GM23338 (cell line): ENCODE results near the gene CTSF. TPM values are rescaled to one million over a fixed set of nuclear protein-coding genes. Genes with fewer than 3 reads are reported as not detected.

ENCODE experiments used
- ATAC-seq: fragments of 200-7000 bp; cut with Tn5 transposase; 3 replicates; pipeline ENCODE4 v1.9.1; 2020
- DNase-seq: peaks from one replicate; pipeline ENCODE4 v3.0.0-alpha.2; 2015; ENCODE audit warnings: low spot score
- H2AFZ ChIP-seq: fragments of 200-600 bp; sonication (generic); 2 replicates; pipeline ENCODE4 v1.8.0; 2016; ENCODE audit warnings: antibody characterized with exemption, mild to moderate bottlenecking, moderate library complexity
- H3F3A ChIP-seq: fragments of 200-600 bp; sonication (generic); replicated peaks from 2 replicates; pipeline ENCODE4 v1.8.0; 2017; ENCODE audit warnings: antibody characterized with exemption, mixed run types, low read depth
- H3K27ac ChIP-seq: fragments of 200-600 bp; sonication (generic); 2 replicates; pipeline ENCODE4 v1.6.1; 2016; ENCODE audit warnings: low read depth
- H3K27me3 ChIP-seq: fragments of 200-600 bp; sonication (generic); 2 replicates; pipeline ENCODE4 v1.8.0; 2016; ENCODE audit warnings: mild to moderate bottlenecking, mixed run types, moderate library complexity; ENCODE audit not compliant: insufficient read depth
- H3K36me3 ChIP-seq: fragments of 200-600 bp; sonication (generic); 2 replicates; pipeline ENCODE4 v1.8.0; 2016; ENCODE audit warnings: mild to moderate bottlenecking; ENCODE audit not compliant: insufficient read depth
- H3K4me1 ChIP-seq: fragments of 200-600 bp; sonication (generic); 2 replicates; pipeline ENCODE4 v1.8.0; 2016; ENCODE audit warnings: mild to moderate bottlenecking, moderate library complexity; ENCODE audit not compliant: insufficient read depth
- H3K4me2 ChIP-seq: fragments of 200-600 bp; sonication (generic); 2 replicates; pipeline ENCODE4 v1.7.1; 2017; ENCODE audit warnings: mixed run types
- H3K4me3 ChIP-seq: fragments of 200-600 bp; sonication (generic); 2 replicates; pipeline ENCODE4 v1.6.1; 2016; ENCODE audit warnings: mixed run types
- H3K79me2 ChIP-seq: fragments of 200-600 bp; sonication (generic); replicated peaks from 2 replicates; pipeline ENCODE4 v1.8.0; 2017; ENCODE audit warnings: mild to moderate bottlenecking; ENCODE audit not compliant: insufficient read depth
- H3K9me2 ChIP-seq: fragments of 200-600 bp; sonication (generic); 2 replicates; pipeline ENCODE4 v1.8.0; 2017; ENCODE audit not compliant: insufficient read depth
- H4K20me1 ChIP-seq: fragments of 200-600 bp; sonication (generic); replicated peaks from 2 replicates; pipeline ENCODE4 v1.8.0; 2017; ENCODE audit warnings: mild to moderate bottlenecking; ENCODE audit not compliant: insufficient read depth
- H3K27ac Mint-ChIP-seq: 2 replicates; pipeline ENCODE4 v1.8.0; 2020; ENCODE audit warnings: inconsistent platforms, mild to moderate bottlenecking, moderate library complexity, mixed read lengths
- H3K27me3 Mint-ChIP-seq: 3 replicates; pipeline ENCODE4 v1.8.0; 2022; ENCODE audit warnings: low read depth, mild to moderate bottlenecking, moderate library complexity, mixed read lengths, inconsistent platforms; ENCODE audit not compliant: insufficient read depth, poor library complexity
- H3K36me3 Mint-ChIP-seq: 3 replicates; pipeline ENCODE4 v1.8.0; 2021; ENCODE audit warnings: low read depth, mild to moderate bottlenecking, inconsistent platforms, moderate library complexity, mixed read lengths
- H3K4me1 Mint-ChIP-seq: 3 replicates; pipeline ENCODE4 v1.8.0; 2020; ENCODE audit warnings: mild to moderate bottlenecking, inconsistent platforms, mixed read lengths
- H3K4me3 Mint-ChIP-seq: 3 replicates; pipeline ENCODE4 v1.8.0; 2021; ENCODE audit warnings: moderate library complexity, mild to moderate bottlenecking, inconsistent platforms, mixed read lengths
- H3K9me3 Mint-ChIP-seq: 3 replicates; pipeline ENCODE4 v1.8.0; 2020; ENCODE audit warnings: moderate library complexity, mild to moderate bottlenecking, inconsistent platforms, mixed read lengths
- CREB1 ChIP-seq: fragments of 250-450 bp; sonication (Bioruptor Pico); IDR thresholded peaks from 2 replicates; pipeline ENCODE4 v1.5.0; 2020; ENCODE audit warnings: low read depth, mild to moderate bottlenecking, moderate library complexity
- EZH2 ChIP-seq: fragments of 200-600 bp; sonication (generic); IDR thresholded peaks from one replicate; pipeline ENCODE4 v1.8.0; 2017; ENCODE audit warnings: antibody characterized with exemption, mild to moderate bottlenecking, low read depth; ENCODE audit not compliant: unreplicated experiment
- EZH2phosphoT487 ChIP-seq: fragments of 200-600 bp; sonication (generic); IDR thresholded peaks from one replicate; pipeline ENCODE4 v1.8.1; 2018; ENCODE audit warnings: antibody characterized with exemption; ENCODE audit not compliant: unreplicated experiment
- JUNB ChIP-seq: IDR thresholded peaks from one replicate; pipeline ENCODE4 v1.6.1; 2016; ENCODE audit warnings: antibody characterized with exemption; ENCODE audit not compliant: unreplicated experiment
- NANOG ChIP-seq: IDR thresholded peaks from 2 replicates; pipeline ENCODE4 v1.6.1; 2016; ENCODE audit warnings: antibody characterized with exemption, borderline replicate concordance
- POLR2AphosphoS5 ChIP-seq: IDR thresholded peaks from 2 replicates; pipeline ENCODE4 v1.6.1; 2016; ENCODE audit warnings: antibody characterized with exemption, low read depth
- STAT1 ChIP-seq: IDR thresholded peaks from one replicate; pipeline ENCODE4 v1.6.1; 2016; ENCODE audit warnings: antibody characterized with exemption; ENCODE audit not compliant: unreplicated experiment
- ZNF114 ChIP-seq: fragments of 250-450 bp; sonication (Bioruptor Pico); IDR thresholded peaks from 2 replicates; pipeline ENCODE4 v1.5.0; 2020; ENCODE audit warnings: mild to moderate bottlenecking, moderate library complexity
- ZNF331 ChIP-seq: fragments of 250-450 bp; sonication (Bioruptor Pico); IDR thresholded peaks from 2 replicates; pipeline ENCODE4 v1.5.0; 2020; ENCODE audit warnings: low read depth, mild to moderate bottlenecking, moderate library complexity
- polyA plus RNA-seq: library from polyadenylated mRNA; unstranded; fragments of >200 nt; fragmentation: Nextera tagmentation; extraction: Ambion mirVana; gene quantifications from 2 replicates; pipeline ENCODE4 v1.2.1, GENCODE V29; 2016
- total RNA-seq: library from RNA; depleted of rRNA; stranded (reverse); fragments of >200 nt; shearing (Covaris generic); gene quantifications from 2 replicates; pipeline ENCODE4 v1.2.3, GENCODE V29; 2014
- TF ChIP-seq, protein P1 (sequence below), 2 experiments: fragments of 200-600 bp in 1 of 2; sonication (generic) in 1 of 2; conservative IDR thresholded peaks; 2 replicates each; pipeline versions ENCODE4 v1.5.1 to v1.6.1; 2016 to 2017; ENCODE audit warnings: antibody characterized with exemption in 2 of 2, low read depth in 2 of 2, mild to moderate bottlenecking in 2 of 2, moderate library complexity in 1 of 2
- TF ChIP-seq, protein P2 (sequence below): IDR thresholded peaks from 2 replicates; pipeline ENCODE4 v1.6.1; 2016; ENCODE audit warnings: antibody characterized with exemption
- TF ChIP-seq, protein P3 (sequence below): IDR thresholded peaks from one replicate; pipeline ENCODE4 v1.6.1; 2018; ENCODE audit warnings: antibody characterized with exemption; ENCODE audit not compliant: unreplicated experiment
- TF ChIP-seq, protein P4 (sequence below): fragments of 250-450 bp; sonication (Bioruptor Pico); IDR thresholded peaks from 2 replicates; pipeline ENCODE4 v1.5.0; 2020; ENCODE audit warnings: mild to moderate bottlenecking, moderate library complexity

CTSF gene
- total and polyA plus RNA-seq, 2 experiments from 2014 or later: 20.4 to 51.1 TPM

DNA sequence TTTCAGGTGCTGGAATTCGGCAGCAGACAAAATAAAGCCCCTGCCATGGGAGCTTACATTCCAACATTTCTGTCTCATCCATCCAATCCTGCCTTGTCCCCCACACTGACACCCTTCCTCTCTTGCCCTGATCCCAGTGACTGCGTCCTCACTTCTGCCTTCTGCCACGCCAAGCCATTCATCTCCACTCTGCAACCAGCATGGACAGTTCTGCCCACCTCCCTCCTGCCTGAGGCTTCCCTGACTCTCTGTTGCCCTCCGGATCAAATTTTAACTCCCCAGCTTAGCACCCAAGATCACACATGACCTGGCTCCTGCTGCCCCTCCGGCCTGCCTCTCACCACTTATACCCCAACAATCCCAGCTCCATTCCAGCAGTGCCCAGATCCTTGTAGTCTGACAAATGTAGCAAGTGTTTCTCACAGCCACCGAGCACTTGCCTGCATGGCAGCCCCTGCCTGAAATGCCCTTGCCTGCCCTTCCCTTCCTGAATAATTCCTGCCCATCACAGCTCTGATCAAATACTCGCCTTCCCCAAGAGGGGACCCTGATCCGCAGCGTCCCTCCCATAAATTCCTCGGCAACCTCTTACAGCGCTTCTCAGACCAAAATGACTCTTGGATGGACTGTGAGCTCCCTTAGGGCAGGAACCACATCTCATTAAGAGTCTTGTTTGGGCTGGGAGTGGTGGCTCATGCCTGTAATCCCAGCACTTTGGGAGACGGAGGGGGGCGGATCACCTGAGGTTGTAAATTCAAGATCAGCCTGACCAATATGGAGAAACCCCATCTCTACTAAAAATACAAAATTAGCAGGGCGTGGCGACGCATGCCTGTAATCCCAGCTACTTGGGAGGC is 19.4 kb downstream of the CTSF start:
- Histone ChIP-seq H3K79me2 (0 out of 2 replicates have a peak, but pooled peaks cover 4% of the 10 kb centered on the region), H3K4me3 (no peak overlapping the region), H2AFZ (no peak overlapping the region), H3K9me2 (no peaks in the 10 kb centered on the region), H3K27me3 (no peaks in the 10 kb centered on the region), H4K20me1 (peaks cover 7% of the 10 kb centered on the region), H3K27ac (no peak overlapping the region), H3F3A (0 out of 2 replicates have a peak, but pooled peaks cover 3% of the 10 kb centered on the region), H3K4me2 (0 out of 2 replicates have a peak overlapping the region, but pooled peaks have one; percentile 4), H3K4me1 (peaks cover 35% of the 10 kb centered on the region), H3K36me3 (no peaks in the 10 kb centered on the region)
- no peak for ATAC-seq
- peaks cover 4% of the 10 kb centered on the region; the same call in 1 of the 3 replicates for H3K36me3 Mint-ChIP-seq
- peak; percentile 38 for DNase-seq
- peak overlapping the region; percentile 11; the same call in 1 of the 3 replicates for H3K4me3 Mint-ChIP-seq
- peaks cover 31% of the 10 kb centered on the region for H3K4me1 Mint-ChIP-seq
- H3K27me3 Mint-ChIP-seq: peaks cover 6% of the 10 kb centered on the region
- H3K9me3 Mint-ChIP-seq: no peaks in the 10 kb centered on the region; the same call in 2 of the 3 replicates
- peak overlapping the region; percentile 7; the same call in 1 of the 2 replicates for H3K27ac Mint-ChIP-seq
- TF ChIP-seq STAT1: no peak
- no peak for TF ChIP-seq ZNF331 (CRISPR knock-in tag)
- TF ChIP-seq, protein P1, sequence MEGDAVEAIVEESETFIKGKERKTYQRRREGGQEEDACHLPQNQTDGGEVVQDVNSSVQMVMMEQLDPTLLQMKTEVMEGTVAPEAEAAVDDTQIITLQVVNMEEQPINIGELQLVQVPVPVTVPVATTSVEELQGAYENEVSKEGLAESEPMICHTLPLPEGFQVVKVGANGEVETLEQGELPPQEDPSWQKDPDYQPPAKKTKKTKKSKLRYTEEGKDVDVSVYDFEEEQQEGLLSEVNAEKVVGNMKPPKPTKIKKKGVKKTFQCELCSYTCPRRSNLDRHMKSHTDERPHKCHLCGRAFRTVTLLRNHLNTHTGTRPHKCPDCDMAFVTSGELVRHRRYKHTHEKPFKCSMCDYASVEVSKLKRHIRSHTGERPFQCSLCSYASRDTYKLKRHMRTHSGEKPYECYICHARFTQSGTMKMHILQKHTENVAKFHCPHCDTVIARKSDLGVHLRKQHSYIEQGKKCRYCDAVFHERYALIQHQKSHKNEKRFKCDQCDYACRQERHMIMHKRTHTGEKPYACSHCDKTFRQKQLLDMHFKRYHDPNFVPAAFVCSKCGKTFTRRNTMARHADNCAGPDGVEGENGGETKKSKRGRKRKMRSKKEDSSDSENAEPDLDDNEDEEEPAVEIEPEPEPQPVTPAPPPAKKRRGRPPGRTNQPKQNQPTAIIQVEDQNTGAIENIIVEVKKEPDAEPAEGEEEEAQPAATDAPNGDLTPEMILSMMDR (conservative IDR thresholded peaks at IDR 0.05; ENCODE audit: low read depth in 2 of 2): no peak
- TF ChIP-seq EZH2phosphoT487: no peak
- no peak for TF ChIP-seq JUNB
- no peak for TF ChIP-seq NANOG
- TF ChIP-seq EZH2: no peak
- no peak for TF ChIP-seq CREB1 (CRISPR knock-in tag)
- TF ChIP-seq, protein P2, sequence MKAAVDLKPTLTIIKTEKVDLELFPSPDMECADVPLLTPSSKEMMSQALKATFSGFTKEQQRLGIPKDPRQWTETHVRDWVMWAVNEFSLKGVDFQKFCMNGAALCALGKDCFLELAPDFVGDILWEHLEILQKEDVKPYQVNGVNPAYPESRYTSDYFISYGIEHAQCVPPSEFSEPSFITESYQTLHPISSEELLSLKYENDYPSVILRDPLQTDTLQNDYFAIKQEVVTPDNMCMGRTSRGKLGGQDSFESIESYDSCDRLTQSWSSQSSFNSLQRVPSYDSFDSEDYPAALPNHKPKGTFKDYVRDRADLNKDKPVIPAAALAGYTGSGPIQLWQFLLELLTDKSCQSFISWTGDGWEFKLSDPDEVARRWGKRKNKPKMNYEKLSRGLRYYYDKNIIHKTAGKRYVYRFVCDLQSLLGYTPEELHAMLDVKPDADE: no peak
- TF ChIP-seq, protein P3, sequence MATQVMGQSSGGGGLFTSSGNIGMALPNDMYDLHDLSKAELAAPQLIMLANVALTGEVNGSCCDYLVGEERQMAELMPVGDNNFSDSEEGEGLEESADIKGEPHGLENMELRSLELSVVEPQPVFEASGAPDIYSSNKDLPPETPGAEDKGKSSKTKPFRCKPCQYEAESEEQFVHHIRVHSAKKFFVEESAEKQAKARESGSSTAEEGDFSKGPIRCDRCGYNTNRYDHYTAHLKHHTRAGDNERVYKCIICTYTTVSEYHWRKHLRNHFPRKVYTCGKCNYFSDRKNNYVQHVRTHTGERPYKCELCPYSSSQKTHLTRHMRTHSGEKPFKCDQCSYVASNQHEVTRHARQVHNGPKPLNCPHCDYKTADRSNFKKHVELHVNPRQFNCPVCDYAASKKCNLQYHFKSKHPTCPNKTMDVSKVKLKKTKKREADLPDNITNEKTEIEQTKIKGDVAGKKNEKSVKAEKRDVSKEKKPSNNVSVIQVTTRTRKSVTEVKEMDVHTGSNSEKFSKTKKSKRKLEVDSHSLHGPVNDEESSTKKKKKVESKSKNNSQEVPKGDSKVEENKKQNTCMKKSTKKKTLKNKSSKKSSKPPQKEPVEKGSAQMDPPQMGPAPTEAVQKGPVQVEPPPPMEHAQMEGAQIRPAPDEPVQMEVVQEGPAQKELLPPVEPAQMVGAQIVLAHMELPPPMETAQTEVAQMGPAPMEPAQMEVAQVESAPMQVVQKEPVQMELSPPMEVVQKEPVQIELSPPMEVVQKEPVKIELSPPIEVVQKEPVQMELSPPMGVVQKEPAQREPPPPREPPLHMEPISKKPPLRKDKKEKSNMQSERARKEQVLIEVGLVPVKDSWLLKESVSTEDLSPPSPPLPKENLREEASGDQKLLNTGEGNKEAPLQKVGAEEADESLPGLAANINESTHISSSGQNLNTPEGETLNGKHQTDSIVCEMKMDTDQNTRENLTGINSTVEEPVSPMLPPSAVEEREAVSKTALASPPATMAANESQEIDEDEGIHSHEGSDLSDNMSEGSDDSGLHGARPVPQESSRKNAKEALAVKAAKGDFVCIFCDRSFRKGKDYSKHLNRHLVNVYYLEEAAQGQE: no peak
- no peak for TF ChIP-seq ZNF114
- TF ChIP-seq, protein P4, sequence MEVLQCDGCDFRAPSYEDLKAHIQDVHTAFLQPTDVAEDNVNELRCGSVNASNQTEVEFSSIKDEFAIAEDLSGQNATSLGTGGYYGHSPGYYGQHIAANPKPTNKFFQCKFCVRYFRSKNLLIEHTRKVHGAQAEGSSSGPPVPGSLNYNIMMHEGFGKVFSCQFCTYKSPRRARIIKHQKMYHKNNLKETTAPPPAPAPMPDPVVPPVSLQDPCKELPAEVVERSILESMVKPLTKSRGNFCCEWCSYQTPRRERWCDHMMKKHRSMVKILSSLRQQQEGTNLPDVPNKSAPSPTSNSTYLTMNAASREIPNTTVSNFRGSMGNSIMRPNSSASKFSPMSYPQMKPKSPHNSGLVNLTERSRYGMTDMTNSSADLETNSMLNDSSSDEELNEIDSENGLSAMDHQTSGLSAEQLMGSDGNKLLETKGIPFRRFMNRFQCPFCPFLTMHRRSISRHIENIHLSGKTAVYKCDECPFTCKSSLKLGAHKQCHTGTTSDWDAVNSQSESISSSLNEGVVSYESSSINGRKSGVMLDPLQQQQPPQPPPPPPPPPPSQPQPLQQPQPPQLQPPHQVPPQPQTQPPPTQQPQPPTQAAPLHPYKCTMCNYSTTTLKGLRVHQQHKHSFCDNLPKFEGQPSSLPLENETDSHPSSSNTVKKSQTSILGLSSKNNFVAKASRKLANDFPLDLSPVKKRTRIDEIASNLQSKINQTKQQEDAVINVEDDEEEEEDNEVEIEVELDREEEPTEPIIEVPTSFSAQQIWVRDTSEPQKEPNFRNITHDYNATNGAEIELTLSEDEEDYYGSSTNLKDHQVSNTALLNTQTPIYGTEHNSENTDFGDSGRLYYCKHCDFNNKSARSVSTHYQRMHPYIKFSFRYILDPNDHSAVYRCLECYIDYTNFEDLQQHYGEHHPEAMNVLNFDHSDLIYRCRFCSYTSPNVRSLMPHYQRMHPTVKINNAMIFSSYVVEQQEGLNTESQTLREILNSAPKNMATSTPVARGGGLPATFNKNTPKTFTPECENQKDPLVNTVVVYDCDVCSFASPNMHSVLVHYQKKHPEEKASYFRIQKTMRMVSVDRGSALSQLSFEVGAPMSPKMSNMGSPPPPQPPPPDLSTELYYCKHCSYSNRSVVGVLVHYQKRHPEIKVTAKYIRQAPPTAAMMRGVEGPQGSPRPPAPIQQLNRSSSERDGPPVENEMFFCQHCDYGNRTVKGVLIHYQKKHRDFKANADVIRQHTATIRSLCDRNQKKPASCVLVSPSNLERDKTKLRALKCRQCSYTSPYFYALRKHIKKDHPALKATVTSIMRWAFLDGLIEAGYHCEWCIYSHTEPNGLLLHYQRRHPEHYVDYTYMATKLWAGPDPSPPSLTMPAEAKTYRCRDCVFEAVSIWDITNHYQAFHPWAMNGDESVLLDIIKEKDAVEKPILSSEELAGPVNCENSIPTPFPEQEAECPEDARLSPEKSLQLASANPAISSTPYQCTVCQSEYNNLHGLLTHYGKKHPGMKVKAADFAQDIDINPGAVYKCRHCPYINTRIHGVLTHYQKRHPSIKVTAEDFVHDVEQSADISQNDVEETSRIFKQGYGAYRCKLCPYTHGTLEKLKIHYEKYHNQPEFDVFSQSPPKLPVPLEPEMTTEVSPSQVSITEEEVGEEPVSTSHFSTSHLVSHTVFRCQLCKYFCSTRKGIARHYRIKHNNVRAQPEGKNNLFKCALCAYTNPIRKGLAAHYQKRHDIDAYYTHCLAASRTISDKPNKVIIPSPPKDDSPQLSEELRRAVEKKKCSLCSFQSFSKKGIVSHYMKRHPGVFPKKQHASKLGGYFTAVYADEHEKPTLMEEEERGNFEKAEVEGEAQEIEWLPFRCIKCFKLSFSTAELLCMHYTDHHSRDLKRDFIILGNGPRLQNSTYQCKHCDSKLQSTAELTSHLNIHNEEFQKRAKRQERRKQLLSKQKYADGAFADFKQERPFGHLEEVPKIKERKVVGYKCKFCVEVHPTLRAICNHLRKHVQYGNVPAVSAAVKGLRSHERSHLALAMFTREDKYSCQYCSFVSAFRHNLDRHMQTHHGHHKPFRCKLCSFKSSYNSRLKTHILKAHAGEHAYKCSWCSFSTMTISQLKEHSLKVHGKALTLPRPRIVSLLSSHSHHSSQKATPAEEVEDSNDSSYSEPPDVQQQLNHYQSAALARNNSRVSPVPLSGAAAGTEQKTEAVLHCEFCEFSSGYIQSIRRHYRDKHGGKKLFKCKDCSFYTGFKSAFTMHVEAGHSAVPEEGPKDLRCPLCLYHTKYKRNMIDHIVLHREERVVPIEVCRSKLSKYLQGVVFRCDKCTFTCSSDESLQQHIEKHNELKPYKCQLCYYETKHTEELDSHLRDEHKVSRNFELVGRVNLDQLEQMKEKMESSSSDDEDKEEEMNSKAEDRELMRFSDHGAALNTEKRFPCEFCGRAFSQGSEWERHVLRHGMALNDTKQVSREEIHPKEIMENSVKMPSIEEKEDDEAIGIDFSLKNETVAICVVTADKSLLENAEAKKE (CRISPR knock-in tag): no peak
- no peak for TF ChIP-seq POLR2AphosphoS5
